GM12878 (cell line): ENCODE results near the gene IL1RAPL1. TPM values are rescaled to one million over a fixed set of nuclear protein-coding genes. Genes with fewer than 3 reads are reported as not detected.

Experiments used
- ATAC-seq: fragments of 200-7000 bp; cut with Tn5 transposase; 3 replicates; pipeline ENCODE4 v1.9.1; 2020; ENCODE audit warnings: mild to moderate bottlenecking, moderate library complexity
- BruUV-seq: library from RNA; stranded (reverse); fragments of 400-500 nt; replicated peaks from 2 replicates; lab custom pipeline; 2021; lab: Mats Ljungman, UMichigan
- CTCF ChIA-PET: fragments of 300-600 bp; sonication (Branson Sonifier 250); formaldehyde crosslinking; extraction: SDS; loops from one replicate; lab custom pipeline; 2021; ENCODE audit warnings: inconsistent platforms; lab: Yijun Ruan, JAX
- POLR2A ChIA-PET: fragments of 350-600 bp; formaldehyde crosslinking; extraction: SDS; loops from one replicate; lab custom pipeline; 2021; ENCODE audit warnings: inconsistent platforms; lab: Charles Lee
- RAD21 ChIA-PET: fragments of 300-600 bp; sonication (Branson Sonifier 250); formaldehyde crosslinking; loops from one replicate; lab custom pipeline; 2023; ENCODE audit warnings: antibody characterized with exemption; ENCODE audit not compliant: unreplicated experiment; lab: Charles Lee
- SMC1A ChIA-PET: fragments of 300-600 bp; sonication (Branson Sonifier 250); formaldehyde crosslinking; loops from one replicate; lab custom pipeline; 2023; ENCODE audit not compliant: unreplicated experiment, uncharacterized antibody; lab: Charles Lee
- DNase-seq: peaks from one replicate; pipeline ENCODE4 v3.0.0-alpha.2; 2011; ENCODE audit warnings: low read depth, low spot score
- FAIRE-seq: peaks from 3 replicates; lab custom pipeline; 2011; peaks lifted over from hg19 to GRCh38; lab: Jason Lieb, UNC
- H2AFZ ChIP-seq: 2 replicates; pipeline ENCODE4 v1.6.0; 2011; ENCODE audit warnings: low read depth, low read length, control low read depth; ENCODE audit not compliant: control insufficient read depth
- H3K27ac ChIP-seq: 2 replicates; pipeline ENCODE4 v1.5.1; 2011; ENCODE audit warnings: control low read depth; ENCODE audit not compliant: control insufficient read depth, insufficient read depth
- H3K27me3 ChIP-seq, 2 experiments: replicated peaks in 1 of 2; 2 replicates each; pipeline versions ENCODE4 v1.6.0 to v1.6.1; 2011; ENCODE audit warnings: low read length in 1 of 2; ENCODE audit not compliant: control insufficient read depth in 2 of 2, insufficient read depth in 2 of 2
- H3K36me3 ChIP-seq, 2 experiments: 2 replicates each; pipeline ENCODE4 v1.5.1; 2011; ENCODE audit warnings: low read length in 1 of 2; ENCODE audit not compliant: control insufficient read depth in 2 of 2, insufficient read depth in 2 of 2
- H3K4me1 ChIP-seq: 2 replicates; pipeline ENCODE4 v1.6.1; 2011; ENCODE audit warnings: mild to moderate bottlenecking, low read length, moderate library complexity, mixed read lengths; ENCODE audit not compliant: control insufficient read depth, insufficient read depth
- H3K4me2 ChIP-seq: 2 replicates; pipeline ENCODE4 v1.6.0; 2011; ENCODE audit warnings: control low read depth; ENCODE audit not compliant: control insufficient read depth, insufficient read depth
- H3K4me3 ChIP-seq: fragments of 200-600 bp; sonication (generic); 2 replicates; pipeline ENCODE4 v1.5.1; 2016
- H3K79me2 ChIP-seq: 2 replicates; pipeline ENCODE4 v1.6.0; 2011; ENCODE audit warnings: low read length; ENCODE audit not compliant: control insufficient read depth, insufficient read depth
- H3K9ac ChIP-seq: 2 replicates; pipeline ENCODE4 v1.8.0; 2011; ENCODE audit warnings: low read length, control low read depth, mixed read lengths; ENCODE audit not compliant: control insufficient read depth, insufficient read depth
- H3K9me3 ChIP-seq: replicated peaks from 3 replicates; pipeline ENCODE4 v1.5.1; 2011; ENCODE audit warnings: mild to moderate bottlenecking, low read length; ENCODE audit not compliant: control insufficient read depth, insufficient read depth
- H4K20me1 ChIP-seq: 2 replicates; pipeline ENCODE4 v1.6.0; 2011; ENCODE audit not compliant: control insufficient read depth, insufficient read depth
- HDGF ChIP-seq: fragments of 450-650 bp; IDR thresholded peaks from 2 replicates; pipeline ENCODE4 v1.6.1; 2016; ENCODE audit warnings: antibody characterized with exemption
- IRF4 ChIP-seq: IDR thresholded peaks from 2 replicates; pipeline ENCODE4 v1.6.1; 2011; ENCODE audit warnings: low read depth, low read length
- MEF2A ChIP-seq: IDR thresholded peaks from 2 replicates; pipeline ENCODE4 v1.6.1; 2011; ENCODE audit warnings: low read depth, mild to moderate bottlenecking, low read length, moderate library complexity; ENCODE audit not compliant: insufficient read depth
- NR2C2 ChIP-seq: IDR thresholded peaks from 2 replicates; pipeline ENCODE4 v1.6.1; 2011; ENCODE audit warnings: borderline replicate concordance, low read depth; ENCODE audit not compliant: control insufficient read depth, insufficient read length
- NRF1 ChIP-seq: conservative IDR thresholded peaks from 2 replicates; pipeline ENCODE4 v1.6.1; 2011; ENCODE audit warnings: mild to moderate bottlenecking, low read depth, low read length, improper control_type of control experiment
- POLR2A ChIP-seq: IDR thresholded peaks from 2 replicates; pipeline ENCODE4 v1.6.1; 2011; ENCODE audit warnings: low read depth, mild to moderate bottlenecking, low read length
- POLR2AphosphoS2 ChIP-seq: IDR thresholded peaks from 2 replicates; pipeline ENCODE4 v1.6.1; 2011; ENCODE audit warnings: low read depth, mild to moderate bottlenecking, low read length, improper control_type of control experiment, moderate library complexity
- SREBF1 ChIP-seq: IDR thresholded peaks from 2 replicates; pipeline ENCODE4 v1.6.1; 2012; ENCODE audit warnings: mild to moderate bottlenecking, low read length
- WGBS: methylation state at CpG from one replicate; pipeline ENCODE4 v1.1.6; 2016; ENCODE audit warnings: low lambda C conversion rate; ENCODE audit not compliant: insufficient replicate concordance, insufficient coverage; ENCODE audit errors: missing lambda C conversion rate; 5-methylcytosine and 5-hydroxymethylcytosine counted together
- in situ Hi-C: fragments of 300-500 bp; cut with MboI; formaldehyde crosslinking; loops from 9 replicates; pipeline ENCODE4 v1.14.3; 2018; ENCODE audit warnings: mixed read lengths
- intact Hi-C: fragments of 100-400 bp; cut with micrococcal nuclease; formaldehyde crosslinking; loops from one replicate; pipeline ENCODE4 v1.14.2; 2022; ENCODE audit not compliant: unreplicated experiment
- polyA plus RNA-seq, 11 experiments: library from polyadenylated mRNA; depleted of rRNA in 4 of 11; unstranded in 6 of 11; stranded (reverse) in 5 of 11; fragments of >200 nt; fragmentation: Nextera tagmentation in 4 of 11; fragmentation: Illumina TruSeq in 1 of 11; extraction: Ambion mirVana in 4 of 11; extraction: Trizol in 1 of 11; gene quantifications; 1 replicate in 1 of 11; 2 replicates in 10 of 11; pipeline versions ENCODE4 v1.2.1 to v1.2.3, GENCODE V29; 2011 to 2016; ENCODE audit warnings: inconsistent platforms in 2 of 11, missing spikeins in 2 of 11, low read depth in 1 of 11
- total RNA-seq, 4 experiments: library from RNA; depleted of rRNA in 3 of 4; stranded (reverse); fragments of >200 nt in 3 of 4; fragmentation: Illumina TruSeq in 1 of 4; extraction: Trizol in 1 of 4; gene quantifications; 2 replicates each; pipeline versions ENCODE4 v1.2.1 to v1.2.3, GENCODE V29; 2013 to 2021
- TF ChIP-seq, protein P1 (sequence below): fragments of 450-650 bp; formaldehyde crosslinking; IDR thresholded peaks from 2 replicates; pipeline ENCODE4 v1.5.0; 2022; ENCODE audit warnings: mild to moderate bottlenecking, missing genetic modification characterization
- TF ChIP-seq, protein P2 (sequence below), 3 experiments: IDR thresholded peaks in 2 of 3; conservative IDR thresholded peaks in 1 of 3; 2 replicates each; pipeline ENCODE4 v1.5.1; 2011; ENCODE audit warnings: low read depth in 3 of 3, low read length in 3 of 3, mild to moderate bottlenecking in 3 of 3, control low read depth in 2 of 3, moderate library complexity in 2 of 3, inconsistent platforms in 1 of 3, mixed read lengths in 1 of 3; ENCODE audit not compliant: control insufficient read depth in 2 of 3, insufficient read depth in 1 of 3; ENCODE audit errors: extremely low read depth in 1 of 3

Gene IL1RAPL1
- total and polyA plus RNA-seq, 10 of the 15 experiments (the other 5 are each of a cell fraction or from before 2014, with no cell fraction given) = not detected

DNA sequence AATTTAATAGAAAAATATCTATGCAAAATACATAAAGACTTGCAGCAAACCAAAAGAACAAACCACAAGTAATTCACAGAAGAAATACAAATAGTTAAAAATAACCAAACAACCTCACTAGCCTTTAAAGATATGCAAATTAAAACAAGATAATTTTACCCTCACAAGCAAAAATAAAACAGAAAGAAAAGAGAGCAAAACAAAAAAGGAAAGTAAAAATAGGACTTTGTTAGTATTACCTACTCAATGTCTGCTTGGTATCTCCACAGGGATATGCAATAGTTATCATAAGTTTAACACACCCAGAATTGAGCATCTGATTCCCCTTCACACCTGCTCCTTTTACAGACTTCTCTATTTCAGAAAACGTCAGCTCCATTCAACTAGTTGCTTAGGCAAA lies 890.6 kb downstream of the IL1RAPL1 start:
- Histone ChIP-seq H3K9ac (peak overlapping the region; percentile 73), H3K79me2 (no peaks in the 10 kb centered on the region), H4K20me1 (no peaks in the 10 kb centered on the region), H3K36me3 (no peaks in the 10 kb centered on the region), H2AFZ (peak overlapping the region; percentile 95)
- ChIA-PET SMC1A (interaction anchor here (1.7 kb wide), 2 partner anchors 13 to 46 kb away, joined by 4 to 5 read pairs; no protein-coding TSS in a partner anchor), CTCF (interaction anchor here (1.0 to 2.1 kb wide), 22 partner anchors 8 to 425 kb away, joined by 3 to 14 read pairs (median 5); no protein-coding TSS in a partner anchor), POLR2A (no interaction called here)
- BruUV-seq = no TSS peak
- intact Hi-C loops = loop anchor here (2.0 kb wide), 1 partner anchor 77 kb away; no protein-coding TSS in a partner anchor
- 0% methylated on average over 1 of the region's 1 CpG for WGBS
- FAIRE-seq = no peak
- TF ChIP-seq MEF2A = peak; percentile 65
- no peak for TF ChIP-seq NR2C2
- TF ChIP-seq, all 136 proteins: peak for 1
- RAD21 ChIA-PET = interaction anchor here (1.0 kb wide), 1 partner anchor 19 kb away, joined by 3 read pairs; no protein-coding TSS in a partner anchor
- Histone ChIP-seq H3K4me2 (peak overlapping the region; percentile 70), H3K4me3 (peak overlapping the region; percentile 70), H3K27me3 (no peaks in the 10 kb centered on the region), H3K27ac (peak overlapping the region; percentile 83), H3K4me1 (no peaks in the 10 kb centered on the region), H3K9me3 (no peaks in the 10 kb centered on the region)
- DNase-seq = no peak
- peak; percentile 60 for ATAC-seq
- in situ Hi-C loops = no loop called here

DNA sequence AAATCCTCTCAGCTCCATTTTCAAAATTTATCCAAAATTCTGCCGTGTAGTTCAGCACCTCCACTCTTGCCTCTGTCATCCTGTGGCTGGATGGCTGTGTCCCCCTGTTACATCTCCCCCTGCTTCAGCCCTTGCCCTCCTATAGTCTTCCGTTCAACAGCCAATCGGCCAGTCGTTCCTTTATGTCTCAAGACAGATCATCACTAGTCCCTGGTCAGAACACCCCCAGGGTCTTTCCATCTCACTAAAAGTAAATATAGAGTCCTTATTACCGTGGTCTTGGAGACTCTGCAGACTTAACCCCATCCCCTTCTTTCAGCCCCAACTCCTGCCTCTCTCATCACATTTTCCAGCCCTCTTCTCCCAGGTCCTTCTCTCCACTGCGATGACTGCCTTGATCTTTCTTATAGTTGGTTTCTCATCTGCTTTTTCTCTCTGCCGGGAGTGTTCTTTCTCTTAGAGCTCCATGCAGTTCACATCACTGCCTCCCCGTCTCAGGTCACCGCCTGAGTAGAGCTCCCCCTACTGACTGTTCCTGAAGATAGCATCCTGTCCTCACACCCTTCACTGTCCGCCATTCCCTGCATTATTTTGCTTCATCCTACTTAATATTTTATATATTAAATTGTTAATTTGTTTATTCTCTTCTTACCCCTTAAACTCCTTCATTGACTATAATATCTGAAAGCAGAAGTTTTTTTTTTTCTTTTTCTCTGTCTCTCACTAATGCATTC lies 891.3 kb downstream of the IL1RAPL1 start:
- DNase-seq (peak; percentile 51), ATAC-seq (peak; percentile 99), FAIRE-seq (peak; percentile 90)
- Histone ChIP-seq H3K9me3 (no peaks in the 10 kb centered on the region), H3K36me3 (no peaks in the 10 kb centered on the region), H3K4me3 (peak overlapping the region; percentile 70), H3K4me2 (peak overlapping the region; percentile 70), H2AFZ (peak overlapping the region; percentile 95), H4K20me1 (no peaks in the 10 kb centered on the region), H3K9ac (peak overlapping the region; percentile 73), H3K79me2 (no peaks in the 10 kb centered on the region), H3K27me3 (no peaks in the 10 kb centered on the region), H3K27ac (peak overlapping the region; percentile 83), H3K4me1 (no peaks in the 10 kb centered on the region)
- BruUV-seq = no TSS peak
- WGBS = 4% methylated on average over 10 of the region's 10 CpGs
- ChIA-PET POLR2A (no interaction called here), CTCF (interaction anchor here (0.7 to 2.1 kb wide), 28 partner anchors 8 to 1596 kb away, joined by 3 to 14 read pairs (median 5); no protein-coding TSS in a partner anchor), SMC1A (interaction anchor here (0.7 to 1.7 kb wide), 7 partner anchors 13 to 78 kb away, joined by 3 to 5 read pairs (median 3); no protein-coding TSS in a partner anchor), RAD21 (interaction anchor here (0.5 to 1.5 kb wide), 5 partner anchors 19 to 76 kb away, joined by 3 read pairs; no protein-coding TSS in a partner anchor)
- in situ Hi-C loops (no loop called here), intact Hi-C loops (loop anchor here (2.0 kb wide), 1 partner anchor 76 kb away; no protein-coding TSS in a partner anchor)
- TF ChIP-seq POLR2AphosphoS2 (no peak), IRF4 (no peak), NRF1 (no peak), SREBF1 (no peak), HDGF (no peak), POLR2A (peak; percentile 33; the same call in 1 of the 2 replicates)
- TF ChIP-seq, protein P1, sequence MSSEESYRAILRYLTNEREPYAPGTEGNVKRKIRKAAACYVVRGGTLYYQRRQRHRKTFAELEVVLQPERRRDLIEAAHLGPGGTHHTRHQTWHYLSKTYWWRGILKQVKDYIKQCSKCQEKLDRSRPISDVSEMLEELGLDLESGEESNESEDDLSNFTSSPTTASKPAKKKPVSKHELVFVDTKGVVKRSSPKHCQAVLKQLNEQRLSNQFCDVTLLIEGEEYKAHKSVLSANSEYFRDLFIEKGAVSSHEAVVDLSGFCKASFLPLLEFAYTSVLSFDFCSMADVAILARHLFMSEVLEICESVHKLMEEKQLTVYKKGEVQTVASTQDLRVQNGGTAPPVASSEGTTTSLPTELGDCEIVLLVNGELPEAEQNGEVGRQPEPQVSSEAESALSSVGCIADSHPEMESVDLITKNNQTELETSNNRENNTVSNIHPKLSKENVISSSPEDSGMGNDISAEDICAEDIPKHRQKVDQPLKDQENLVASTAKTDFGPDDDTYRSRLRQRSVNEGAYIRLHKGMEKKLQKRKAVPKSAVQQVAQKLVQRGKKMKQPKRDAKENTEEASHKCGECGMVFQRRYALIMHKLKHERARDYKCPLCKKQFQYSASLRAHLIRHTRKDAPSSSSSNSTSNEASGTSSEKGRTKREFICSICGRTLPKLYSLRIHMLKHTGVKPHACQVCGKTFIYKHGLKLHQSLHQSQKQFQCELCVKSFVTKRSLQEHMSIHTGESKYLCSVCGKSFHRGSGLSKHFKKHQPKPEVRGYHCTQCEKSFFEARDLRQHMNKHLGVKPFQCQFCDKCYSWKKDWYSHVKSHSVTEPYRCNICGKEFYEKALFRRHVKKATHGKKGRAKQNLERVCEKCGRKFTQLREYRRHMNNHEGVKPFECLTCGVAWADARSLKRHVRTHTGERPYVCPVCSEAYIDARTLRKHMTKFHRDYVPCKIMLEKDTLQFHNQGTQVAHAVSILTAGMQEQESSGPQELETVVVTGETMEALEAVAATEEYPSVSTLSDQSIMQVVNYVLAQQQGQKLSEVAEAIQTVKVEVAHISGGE (CRISPR knock-in tag) = peak; percentile 41; the same call in 1 of the 2 replicates
- TF ChIP-seq, protein P2, sequence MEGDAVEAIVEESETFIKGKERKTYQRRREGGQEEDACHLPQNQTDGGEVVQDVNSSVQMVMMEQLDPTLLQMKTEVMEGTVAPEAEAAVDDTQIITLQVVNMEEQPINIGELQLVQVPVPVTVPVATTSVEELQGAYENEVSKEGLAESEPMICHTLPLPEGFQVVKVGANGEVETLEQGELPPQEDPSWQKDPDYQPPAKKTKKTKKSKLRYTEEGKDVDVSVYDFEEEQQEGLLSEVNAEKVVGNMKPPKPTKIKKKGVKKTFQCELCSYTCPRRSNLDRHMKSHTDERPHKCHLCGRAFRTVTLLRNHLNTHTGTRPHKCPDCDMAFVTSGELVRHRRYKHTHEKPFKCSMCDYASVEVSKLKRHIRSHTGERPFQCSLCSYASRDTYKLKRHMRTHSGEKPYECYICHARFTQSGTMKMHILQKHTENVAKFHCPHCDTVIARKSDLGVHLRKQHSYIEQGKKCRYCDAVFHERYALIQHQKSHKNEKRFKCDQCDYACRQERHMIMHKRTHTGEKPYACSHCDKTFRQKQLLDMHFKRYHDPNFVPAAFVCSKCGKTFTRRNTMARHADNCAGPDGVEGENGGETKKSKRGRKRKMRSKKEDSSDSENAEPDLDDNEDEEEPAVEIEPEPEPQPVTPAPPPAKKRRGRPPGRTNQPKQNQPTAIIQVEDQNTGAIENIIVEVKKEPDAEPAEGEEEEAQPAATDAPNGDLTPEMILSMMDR (IDR thresholded peaks at IDR 0.05 in 2 of 3, conservative IDR thresholded peaks at IDR 0.05 in 1 of 3; ENCODE audit: control insufficient read depth in 2 of 3, extremely low read depth in 1 of 3, insufficient read depth in 1 of 3, low read depth in 3 of 3, low read length in 3 of 3) = peak; percentile 74 to 86 (median 82)
